ENCODE results near the gene MRGPRD. TPM values are rescaled to one million over a fixed set of nuclear protein-coding genes. Genes with fewer than 3 reads are reported as not detected.

Gene MRGPRD
- total RNA-seq, 1 donor from 2014 or later, result not detected

DNA sequence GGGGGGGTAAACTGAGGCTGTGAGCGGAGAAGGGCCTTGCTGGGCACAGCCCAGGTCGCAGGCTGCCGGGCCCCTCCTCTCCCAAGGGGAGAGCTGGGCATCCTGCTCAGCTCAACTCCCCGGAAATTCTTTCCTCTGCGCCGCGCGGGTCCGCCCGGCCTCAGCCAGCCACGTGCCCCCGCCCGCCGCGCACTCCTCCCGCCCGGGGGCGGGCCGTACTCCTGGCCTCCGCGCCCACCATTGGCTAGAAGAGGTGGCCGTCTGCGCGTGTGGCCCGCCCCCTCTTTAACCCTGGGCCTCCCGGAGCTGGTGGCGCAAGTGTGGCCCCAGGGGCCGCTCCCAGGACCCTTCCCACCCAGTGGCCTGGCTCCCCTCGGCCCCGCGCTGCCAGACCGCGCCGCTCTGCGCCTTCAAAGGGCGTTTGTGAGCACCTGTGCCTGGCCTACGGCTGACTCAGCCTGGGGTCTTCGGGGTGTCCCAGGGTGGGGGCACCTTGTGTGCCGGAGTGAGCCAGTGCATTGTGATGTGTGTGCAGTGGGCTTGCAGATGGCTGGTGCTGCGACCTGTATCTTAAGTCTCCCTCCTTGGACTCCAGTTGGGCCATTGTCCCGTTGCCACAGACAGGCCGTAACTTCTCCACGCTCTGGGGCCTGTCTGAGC, 30.3 kb upstream of the MRGPRD start:
- TF ChIP-seq, protein P1, sequence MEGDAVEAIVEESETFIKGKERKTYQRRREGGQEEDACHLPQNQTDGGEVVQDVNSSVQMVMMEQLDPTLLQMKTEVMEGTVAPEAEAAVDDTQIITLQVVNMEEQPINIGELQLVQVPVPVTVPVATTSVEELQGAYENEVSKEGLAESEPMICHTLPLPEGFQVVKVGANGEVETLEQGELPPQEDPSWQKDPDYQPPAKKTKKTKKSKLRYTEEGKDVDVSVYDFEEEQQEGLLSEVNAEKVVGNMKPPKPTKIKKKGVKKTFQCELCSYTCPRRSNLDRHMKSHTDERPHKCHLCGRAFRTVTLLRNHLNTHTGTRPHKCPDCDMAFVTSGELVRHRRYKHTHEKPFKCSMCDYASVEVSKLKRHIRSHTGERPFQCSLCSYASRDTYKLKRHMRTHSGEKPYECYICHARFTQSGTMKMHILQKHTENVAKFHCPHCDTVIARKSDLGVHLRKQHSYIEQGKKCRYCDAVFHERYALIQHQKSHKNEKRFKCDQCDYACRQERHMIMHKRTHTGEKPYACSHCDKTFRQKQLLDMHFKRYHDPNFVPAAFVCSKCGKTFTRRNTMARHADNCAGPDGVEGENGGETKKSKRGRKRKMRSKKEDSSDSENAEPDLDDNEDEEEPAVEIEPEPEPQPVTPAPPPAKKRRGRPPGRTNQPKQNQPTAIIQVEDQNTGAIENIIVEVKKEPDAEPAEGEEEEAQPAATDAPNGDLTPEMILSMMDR (conservative IDR thresholded peaks at IDR 0.05; ENCODE audit: low read depth, low read length), result no peak
- peak overlapping the region; percentile 42 for H3K4me3 ChIP-seq (ENCODE audit: low read depth, low read length)
- no peak for DNase-seq (ENCODE audit: low read depth)

DNA sequence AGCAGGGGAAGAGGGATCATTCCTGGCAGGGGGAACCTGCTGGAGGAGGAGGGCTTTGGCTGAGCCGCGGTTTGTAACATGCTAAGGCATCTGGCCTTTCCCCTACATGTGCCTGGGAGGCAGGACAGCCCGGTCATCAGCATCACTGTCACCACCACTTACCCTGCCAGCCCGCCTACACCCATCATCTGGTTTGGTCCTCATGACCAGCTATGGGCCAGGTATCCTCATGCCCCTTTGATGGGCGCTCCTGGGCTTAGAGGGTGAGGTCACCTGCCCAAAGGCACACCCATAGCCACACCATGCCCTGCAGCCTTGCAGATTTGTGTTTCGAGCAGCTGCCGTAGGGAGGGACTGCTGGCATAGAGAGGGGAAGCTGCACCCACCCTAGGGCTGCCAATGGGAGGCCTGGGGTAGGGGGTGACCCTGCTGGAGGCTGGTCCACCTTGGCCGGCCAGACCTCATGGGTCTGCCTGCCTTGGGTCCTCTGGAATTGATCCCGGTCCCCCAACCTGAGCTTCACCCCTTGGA, 29.6 kb upstream of the MRGPRD start:
- DNase-seq (ENCODE audit: low read depth), result no peak
- TF ChIP-seq, protein P1 (conservative IDR thresholded peaks at IDR 0.05; ENCODE audit: low read depth, low read length), result no peak
- H3K4me3 ChIP-seq (ENCODE audit: low read depth, low read length), result peak overlapping the region; percentile 42

DNA sequence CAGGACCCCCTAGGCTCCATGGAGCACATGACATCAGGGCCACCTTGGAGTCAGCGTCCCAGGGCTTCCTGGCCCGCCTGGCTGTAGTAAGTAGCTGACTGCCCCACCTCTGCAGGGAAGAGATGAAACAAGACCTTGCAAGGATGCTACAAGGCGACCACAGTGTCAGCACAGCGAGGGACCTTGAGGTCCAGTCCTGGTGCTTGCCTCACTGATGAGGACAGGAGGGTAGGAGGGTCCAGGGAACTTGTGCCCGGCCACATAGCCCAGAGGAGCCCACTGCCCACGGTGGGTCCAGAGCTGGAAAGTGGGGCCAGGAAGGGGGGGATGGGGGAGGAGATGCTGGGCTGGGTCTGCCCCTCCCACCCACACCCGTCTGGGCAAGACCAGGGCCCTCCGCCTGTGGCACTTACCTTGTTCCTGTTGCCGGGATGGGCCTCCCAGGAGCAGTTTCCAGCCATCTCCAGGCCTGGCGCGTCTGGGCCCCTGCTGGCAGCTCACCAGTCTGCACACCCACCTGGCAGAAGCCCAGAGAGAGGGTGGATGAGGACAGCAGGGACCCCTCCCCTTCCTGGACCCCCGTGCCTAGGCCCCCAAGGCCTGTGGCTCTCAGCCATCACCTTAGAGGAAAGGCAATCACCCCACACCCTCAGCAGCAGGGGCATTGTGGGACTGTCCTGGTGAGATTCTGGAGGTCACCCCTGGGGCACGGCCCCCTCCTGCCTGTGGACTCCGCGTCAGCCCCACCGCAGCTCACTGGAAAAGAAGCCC, 28.8 kb upstream of the MRGPRD start:
- TF ChIP-seq, protein P1 (conservative IDR thresholded peaks at IDR 0.05; ENCODE audit: low read depth, low read length), result no peak
- no peak for DNase-seq (ENCODE audit: low read depth)
- H3K4me3 ChIP-seq (ENCODE audit: low read depth, low read length), result no peak overlapping the region

DNA sequence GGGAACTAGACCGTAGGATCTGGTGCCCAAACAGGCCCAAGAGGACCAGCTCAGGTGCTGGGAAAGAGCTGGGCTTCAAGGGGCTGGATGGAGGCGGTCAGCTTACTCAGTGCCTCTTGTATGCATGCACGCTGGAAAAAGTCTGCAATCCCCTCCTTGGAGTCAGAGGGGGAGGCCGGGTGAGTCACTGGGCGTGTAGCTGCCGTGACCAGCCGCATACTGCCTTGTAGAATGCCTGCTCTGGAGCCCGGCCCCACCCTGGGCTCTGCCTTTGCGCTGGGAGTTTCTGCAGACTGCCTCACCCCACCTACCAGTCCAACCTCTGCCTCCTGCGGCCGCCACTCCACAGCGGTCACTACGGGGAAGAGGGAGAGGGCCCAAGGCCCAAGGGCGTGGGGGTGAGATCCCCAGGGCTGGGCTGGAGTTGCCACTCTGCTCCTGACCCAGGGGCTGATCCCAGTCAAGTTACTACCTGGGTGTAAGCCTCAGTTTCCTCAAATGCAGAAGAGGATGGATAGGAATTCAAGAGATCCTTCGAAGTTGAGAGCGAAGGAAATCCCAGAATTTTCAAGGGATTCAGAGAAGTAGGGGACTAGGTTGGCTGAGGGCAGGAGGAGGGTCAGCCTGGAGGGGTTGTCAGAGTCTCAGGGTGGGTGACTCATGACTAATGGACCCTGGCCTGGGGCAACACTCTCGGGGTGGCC, 28.1 kb upstream of the MRGPRD start:
- peak; percentile 59 for DNase-seq (ENCODE audit: low read depth)
- no peak overlapping the region for H3K4me3 ChIP-seq (ENCODE audit: low read depth, low read length)
- TF ChIP-seq, protein P1 (conservative IDR thresholded peaks at IDR 0.05; ENCODE audit: low read depth, low read length), result no peak

DNA sequence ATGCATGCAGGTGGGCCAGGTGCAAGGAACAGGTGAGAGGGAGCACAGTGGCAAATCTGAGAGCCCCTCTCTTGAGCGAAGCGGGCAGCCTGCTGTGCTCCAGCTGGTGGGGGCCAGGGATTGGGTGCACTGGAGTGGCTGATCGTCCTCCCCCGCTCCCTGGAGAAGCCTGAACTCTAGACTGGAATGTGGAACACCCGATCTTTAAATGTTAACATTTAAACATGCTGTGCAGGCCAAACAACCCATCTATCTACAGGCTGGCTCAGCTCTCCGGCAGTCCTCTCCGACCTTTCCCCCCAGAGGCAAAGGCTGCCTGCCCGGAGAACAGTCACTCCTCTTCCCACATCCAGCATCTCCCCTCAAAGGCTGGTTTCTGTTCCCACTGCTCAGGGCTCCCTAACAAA, 27.2 kb upstream of the MRGPRD start:
- DNase-seq (ENCODE audit: low read depth), result no peak
- TF ChIP-seq, protein P1 (conservative IDR thresholded peaks at IDR 0.05; ENCODE audit: low read depth, low read length), result no peak
- no peak overlapping the region for H3K4me3 ChIP-seq (ENCODE audit: low read depth, low read length)

DNA sequence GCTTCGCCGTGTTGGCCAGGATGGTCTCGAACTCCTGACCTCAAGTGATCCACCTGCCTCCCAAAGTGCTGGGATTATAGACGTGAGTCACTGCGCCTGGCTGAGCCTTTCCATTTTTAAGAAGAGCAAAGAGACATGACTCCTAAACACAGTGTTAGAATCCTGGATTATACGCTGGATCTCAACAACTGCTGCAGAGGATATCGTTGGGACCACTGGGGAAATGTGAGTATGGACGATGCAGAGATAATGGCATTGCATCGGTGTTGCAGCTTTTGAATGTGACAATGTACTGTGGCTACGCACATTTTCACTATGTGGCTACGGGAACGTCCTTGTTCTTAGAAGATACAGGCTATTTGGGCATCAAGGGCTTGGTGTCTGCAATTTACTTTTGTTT, 26.0 kb upstream of the MRGPRD start:
- TF ChIP-seq, protein P1 (conservative IDR thresholded peaks at IDR 0.05; ENCODE audit: low read depth, low read length), result no peak
- H3K4me3 ChIP-seq (ENCODE audit: low read depth, low read length), result no peak overlapping the region
- DNase-seq (ENCODE audit: low read depth), result no peak

Measured in epithelial cell of proximal tubule (primary cell).